OCI-LY7 (cell line): ENCODE data around the gene SMAD5.

Experiments
- EZH2phosphoT487 ChIP-seq: fragments of 200-600 bp; sonication (generic); IDR thresholded peaks from 2 replicates; pipeline ENCODE4 v1.6.1; 2018; ENCODE audit warnings: low read depth, borderline replicate concordance, mild to moderate bottlenecking, mixed run types, antibody characterized with exemption, low read length, moderate library complexity, mixed read lengths
- TF ChIP-seq, protein P1 (sequence below): fragments of 200-600 bp; sonication (generic); conservative IDR thresholded peaks from 2 replicates; pipeline ENCODE4 v1.5.1; 2014; ENCODE audit warnings: mild to moderate bottlenecking, antibody characterized with exemption, low read length, moderate library complexity, mixed read lengths

GRCh38 chr5:136203303-136203922, 70.8 kb downstream of the SMAD5 start:
- TF ChIP-seq, protein P1, sequence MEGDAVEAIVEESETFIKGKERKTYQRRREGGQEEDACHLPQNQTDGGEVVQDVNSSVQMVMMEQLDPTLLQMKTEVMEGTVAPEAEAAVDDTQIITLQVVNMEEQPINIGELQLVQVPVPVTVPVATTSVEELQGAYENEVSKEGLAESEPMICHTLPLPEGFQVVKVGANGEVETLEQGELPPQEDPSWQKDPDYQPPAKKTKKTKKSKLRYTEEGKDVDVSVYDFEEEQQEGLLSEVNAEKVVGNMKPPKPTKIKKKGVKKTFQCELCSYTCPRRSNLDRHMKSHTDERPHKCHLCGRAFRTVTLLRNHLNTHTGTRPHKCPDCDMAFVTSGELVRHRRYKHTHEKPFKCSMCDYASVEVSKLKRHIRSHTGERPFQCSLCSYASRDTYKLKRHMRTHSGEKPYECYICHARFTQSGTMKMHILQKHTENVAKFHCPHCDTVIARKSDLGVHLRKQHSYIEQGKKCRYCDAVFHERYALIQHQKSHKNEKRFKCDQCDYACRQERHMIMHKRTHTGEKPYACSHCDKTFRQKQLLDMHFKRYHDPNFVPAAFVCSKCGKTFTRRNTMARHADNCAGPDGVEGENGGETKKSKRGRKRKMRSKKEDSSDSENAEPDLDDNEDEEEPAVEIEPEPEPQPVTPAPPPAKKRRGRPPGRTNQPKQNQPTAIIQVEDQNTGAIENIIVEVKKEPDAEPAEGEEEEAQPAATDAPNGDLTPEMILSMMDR: no peak
- TF ChIP-seq EZH2phosphoT487: no peak
